GM18498 (cell line): ENCODE results near the gene CLEC18B.
"Not testable (repeated sequence)": the region's sequence is repeated elsewhere in the genome, so short reads cannot be mapped to it uniquely, and the experiment has no call there.

Experiments
- ATAC-seq: cut with Tn5 transposase; IDR thresholded peaks from one replicate; pipeline ENCODE4 v1.9.1; 2021; ENCODE audit warnings: mild to moderate bottlenecking, moderate library complexity; ENCODE audit not compliant: unreplicated experiment

CLEC18B gene

DNA sequence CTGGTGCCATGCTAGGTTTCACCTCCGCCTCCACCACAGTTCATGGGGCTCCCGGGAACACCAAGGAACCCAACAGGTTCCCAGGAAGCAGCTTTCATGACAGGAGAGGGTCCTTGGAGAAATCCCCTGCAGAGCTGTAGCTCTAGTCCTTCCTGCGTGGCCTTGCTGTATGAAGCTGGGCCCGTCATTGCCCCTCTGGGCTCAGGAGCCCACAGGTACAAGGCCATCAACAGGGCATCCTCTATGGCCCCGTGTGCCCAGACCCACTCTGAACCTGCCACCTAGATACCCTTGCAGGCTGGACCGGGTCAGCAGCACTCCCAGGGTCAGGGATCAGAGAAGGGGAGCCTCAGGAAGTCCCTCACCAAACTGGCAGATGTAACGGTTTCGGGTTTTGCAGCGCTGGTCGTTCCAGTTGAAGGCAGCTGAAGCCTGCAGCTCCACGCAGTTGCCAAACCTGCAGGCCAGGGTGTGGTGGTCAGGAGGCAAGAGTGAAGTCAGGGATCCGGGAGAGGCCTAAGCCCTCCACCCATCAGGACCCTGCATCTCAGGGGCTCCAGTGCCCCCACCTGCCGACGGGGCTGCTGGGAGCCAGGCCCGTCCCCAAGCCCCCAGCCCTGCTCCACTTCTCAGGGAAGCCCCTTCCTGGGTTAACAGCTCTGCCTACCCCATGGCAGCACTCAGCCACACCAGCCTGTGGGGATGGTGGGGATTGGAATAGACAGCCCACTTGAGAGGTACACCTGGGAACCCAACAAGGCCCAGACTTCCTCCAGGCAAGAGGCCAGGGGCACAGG is 11.9 kb downstream of the CLEC18B start:
- not testable (repeated sequence) for ATAC-seq

DNA sequence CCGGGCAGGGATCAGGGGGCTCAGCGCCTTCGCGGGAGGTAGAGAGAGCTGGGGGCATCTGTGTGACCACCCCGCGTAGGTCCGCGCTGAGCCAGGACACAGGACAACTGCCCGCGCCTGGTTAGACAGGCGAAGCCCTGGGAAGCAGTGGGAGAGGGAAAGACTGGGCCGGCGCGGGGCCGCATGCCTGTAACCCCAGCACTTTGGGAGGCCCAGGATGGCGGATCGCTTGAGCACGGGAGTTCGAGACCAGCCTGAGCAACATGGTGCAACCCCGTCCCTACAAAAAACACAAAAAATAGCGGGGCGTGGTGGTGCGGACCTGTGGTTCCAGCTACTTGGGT is 13.9 kb downstream of the CLEC18B start:
- not testable (repeated sequence) for ATAC-seq

DNA sequence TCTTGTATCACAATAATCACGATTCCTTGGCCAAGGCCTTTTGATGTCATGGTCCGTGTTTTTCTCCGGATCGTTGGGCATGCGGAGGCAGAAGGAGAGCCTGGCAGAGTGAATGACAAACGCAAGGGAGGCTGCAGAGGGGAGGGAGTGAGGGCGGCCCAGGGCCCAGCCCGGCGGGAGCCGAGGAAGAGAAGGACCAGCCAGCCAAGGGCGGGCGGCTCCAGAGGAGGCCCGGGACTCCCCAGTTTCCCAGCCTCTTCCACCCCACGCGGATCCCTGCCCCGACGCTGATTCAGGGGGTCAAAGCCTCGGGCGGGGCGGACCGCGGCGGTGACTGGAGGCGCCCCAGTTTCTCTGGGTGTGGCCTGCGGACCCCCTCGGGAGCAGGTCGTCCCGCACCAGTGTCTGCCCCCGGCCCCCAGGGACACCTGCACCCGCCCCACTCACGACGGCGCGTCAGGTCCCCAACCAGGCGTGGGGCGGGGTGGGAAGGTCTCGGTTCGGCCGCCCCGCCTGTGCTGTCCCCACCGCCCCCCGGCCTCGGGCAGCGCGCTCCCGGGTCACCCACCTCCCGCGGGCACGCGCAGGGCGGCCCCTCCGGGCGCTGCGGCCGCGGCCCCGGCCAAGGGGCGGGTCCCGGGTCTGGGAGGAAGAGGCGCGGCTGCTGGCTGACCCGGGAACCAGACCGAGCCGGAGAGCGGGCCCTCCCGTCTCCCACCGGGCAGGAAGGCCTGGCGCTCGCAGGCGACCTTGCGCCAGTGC is 14.5 kb downstream of the CLEC18B start:
- peak; percentile 59 for ATAC-seq

GRCh38 chr16:74404148-74404933 is 16.9 kb downstream of the CLEC18B start:
- not testable (repeated sequence) for ATAC-seq

GRCh38 chr16:74400238-74400637 is 21.0 kb downstream of the CLEC18B start:
- ATAC-seq = not testable (repeated sequence)

DNA sequence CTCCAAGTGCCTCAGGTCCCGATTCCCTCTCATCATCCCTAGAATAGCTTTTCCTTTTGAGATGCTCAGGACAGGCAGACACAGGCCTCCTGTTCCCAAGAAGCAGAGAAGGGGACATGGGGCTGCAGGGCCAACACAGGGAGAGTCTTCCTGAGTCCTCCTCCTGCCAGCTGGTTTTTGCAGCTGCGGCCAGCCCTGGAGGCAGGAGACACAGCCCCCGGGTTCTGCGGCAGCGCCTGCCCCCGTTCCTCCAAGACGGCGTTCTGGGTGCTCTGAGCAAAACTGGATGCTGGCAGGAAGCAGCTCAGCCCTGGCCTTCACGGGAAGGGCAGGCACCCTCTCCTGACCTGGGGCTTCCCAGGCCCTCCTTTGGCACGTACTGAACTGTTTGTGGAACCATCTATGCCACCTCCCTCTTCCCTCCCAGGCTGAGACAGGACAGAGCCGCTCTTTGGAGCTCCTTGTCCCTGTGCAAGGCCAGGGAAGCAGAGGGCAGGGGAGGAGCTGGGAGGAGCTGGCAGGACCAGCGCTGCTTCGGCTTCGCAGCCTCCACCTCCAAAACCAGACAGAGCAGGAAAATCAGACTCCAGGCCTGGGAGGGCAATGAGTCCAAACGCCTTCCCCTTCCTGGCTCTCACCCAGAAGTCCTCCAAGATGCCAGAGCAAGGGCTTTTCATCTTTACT is 22.9 kb downstream of the CLEC18B start:
- not testable (repeated sequence) for ATAC-seq

GRCh38 chr16:74396521-74397017 is 24.7 kb downstream of the CLEC18B start:
- not testable (repeated sequence) for ATAC-seq

DNA sequence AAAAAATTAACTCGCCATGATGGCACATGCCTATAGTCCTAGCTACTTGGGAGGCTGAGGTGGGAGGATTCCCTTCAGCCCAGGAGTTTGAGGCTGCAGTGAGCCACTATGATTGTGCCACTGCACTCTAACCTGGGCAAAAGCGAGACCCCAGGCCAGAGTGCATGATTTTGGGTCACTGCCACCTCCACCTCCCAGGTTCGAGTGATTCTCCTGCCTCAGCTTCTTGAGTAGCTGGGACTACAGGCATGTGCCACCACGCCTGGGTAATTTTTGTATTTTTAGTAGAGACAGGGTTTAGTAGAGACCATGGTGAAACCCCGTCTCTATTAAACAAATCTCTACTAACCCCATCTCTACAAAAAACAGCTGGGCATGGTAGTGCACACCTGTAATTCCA is 26.7 kb downstream of the CLEC18B start:
- ATAC-seq = not testable (repeated sequence)

GRCh38 chr16:74394131-74394530 is 27.1 kb downstream of the CLEC18B start:
- ATAC-seq = not testable (repeated sequence)

- ATAC-seq = not testable (repeated sequence)
Measured at GRCh38 chr16:74391454-74392050, 29.7 kb downstream of the CLEC18B start.

DNA sequence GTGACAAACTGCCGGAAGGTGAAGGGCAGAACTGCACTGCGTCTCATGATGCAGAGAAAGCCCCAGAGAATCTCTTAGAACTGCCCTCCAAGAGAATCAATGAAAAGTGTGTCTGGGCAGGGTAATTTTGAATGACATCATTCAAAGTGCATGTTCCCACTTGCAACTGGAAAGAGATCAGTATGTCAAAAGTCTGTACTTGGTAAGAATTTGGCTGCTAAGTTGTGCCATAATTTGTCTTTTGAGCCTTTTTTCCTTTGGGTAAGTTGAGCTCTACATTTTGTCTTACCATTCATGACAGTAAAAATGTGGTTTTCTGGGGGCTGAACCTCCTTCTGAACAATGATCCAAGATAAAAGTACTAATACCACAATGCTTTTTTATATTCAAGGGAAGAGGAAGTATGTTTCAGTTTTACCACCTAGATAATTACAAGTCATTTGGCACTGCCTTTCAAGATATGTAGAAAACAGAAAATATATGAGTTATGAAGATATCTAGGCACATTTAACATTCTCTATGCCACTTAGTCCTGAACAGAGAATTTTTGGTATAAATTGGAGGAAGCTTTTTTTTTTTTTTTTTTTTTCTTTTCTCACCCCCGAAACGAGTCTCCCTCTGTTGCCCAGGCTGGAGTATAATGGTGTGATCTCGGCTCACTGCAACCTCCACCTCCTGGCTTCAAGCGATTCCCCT is 38.8 kb downstream of the CLEC18B start:
- ATAC-seq = not testable (repeated sequence)

GRCh38 chr16:74373847-74374184 is 47.5 kb downstream of the CLEC18B start:
- ATAC-seq = not testable (repeated sequence)

- no peak for ATAC-seq
Measured at GRCh38 chr16:74372953-74373846, 48.1 kb downstream of the CLEC18B start.

DNA sequence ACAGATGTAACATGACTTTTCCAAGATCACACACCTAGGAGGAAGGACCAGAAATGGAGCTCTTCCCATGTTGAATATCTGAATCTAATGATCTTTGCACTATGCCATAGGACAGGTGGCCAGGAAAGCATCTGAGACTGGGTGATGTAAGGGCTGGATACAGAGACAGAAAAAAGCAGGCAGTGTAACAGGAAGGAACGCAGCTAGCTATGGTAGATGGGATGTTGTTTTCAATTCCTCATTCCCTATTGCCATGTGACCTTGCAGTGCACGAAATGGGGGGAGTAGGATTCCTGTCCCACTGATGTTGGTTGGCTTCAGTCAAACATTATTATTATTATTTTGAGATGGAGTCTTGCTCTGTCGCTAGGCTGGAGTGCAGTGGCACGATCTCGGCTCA is 48.9 kb downstream of the CLEC18B start:
- ATAC-seq = no peak

DNA sequence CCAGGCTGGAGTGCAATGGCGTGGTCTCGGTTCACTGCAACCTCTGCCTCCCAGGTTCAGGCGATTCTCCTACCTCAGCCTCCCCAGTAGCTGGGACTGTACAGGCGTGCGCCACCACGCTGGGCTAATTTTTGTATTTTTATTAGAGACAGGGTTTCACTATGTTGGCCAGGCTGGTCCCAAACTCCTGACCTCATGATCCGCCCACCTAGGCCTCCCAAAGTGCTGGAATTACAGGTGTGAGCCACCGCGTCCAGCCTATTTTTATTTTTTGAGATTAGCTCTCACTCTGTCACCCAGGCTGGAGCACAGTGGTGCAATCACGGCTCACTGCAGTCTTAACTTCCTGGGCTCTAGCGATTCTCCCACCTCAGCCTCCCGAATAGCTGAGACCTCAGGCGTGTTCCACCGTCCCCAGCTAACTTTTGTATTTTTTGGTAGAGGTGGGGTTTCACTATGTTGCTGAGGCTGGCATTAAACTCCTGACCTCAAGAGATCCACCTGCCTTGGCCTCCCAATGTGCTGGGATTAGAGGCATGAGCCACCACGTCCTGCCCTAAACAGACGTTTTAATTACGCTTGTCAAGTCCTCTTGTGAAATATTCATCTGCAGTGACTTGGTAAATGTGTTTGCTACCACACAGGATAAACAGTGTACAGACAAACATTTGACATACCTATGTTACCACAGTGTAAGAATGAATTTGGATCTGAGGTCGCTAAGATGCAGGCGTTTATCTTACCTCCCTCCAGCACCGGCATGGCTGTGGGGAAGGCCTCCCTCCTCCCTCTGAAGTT is 50.7 kb downstream of the CLEC18B start:
- not testable (repeated sequence) for ATAC-seq

GRCh38 chr16:74368002-74368911 is 53.0 kb downstream of the CLEC18B start:
- peak; percentile 97 for ATAC-seq

DNA sequence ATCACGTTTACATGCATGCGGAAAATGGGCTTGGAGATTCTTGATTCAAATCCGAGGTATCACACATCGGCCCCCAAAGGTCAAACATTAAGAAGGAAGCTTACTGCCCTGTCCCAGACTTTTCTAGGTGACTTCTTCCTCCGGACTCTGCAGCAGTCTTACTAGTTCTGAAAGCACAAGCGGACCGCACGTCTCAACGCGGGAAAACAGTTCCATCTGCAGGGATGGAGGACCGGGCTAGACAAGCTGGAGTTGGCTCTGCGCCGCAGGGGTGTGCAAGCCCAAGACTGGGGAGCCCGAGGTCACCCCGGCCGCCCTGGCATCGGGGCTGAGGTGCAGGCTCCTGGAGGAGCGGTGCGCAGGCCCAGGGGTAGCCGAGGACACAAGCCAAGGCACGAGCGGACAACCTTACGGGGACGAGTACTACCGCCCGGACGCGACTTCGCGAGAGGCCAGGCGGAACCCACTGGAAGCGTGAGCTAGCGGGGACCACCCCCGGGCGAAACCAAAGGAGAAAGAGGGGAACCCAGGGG is 53.7 kb downstream of the CLEC18B start:
- peak; percentile 58 for ATAC-seq
